HCT116 (cell line): Measurements from ENCODE around the gene CDS1.

Experiments used
- CTCF ChIP-seq, 3 experiments: fragments of 200-600 bp in 1 of 3; sonication (generic) in 1 of 3; IDR thresholded peaks in 2 of 3; conservative IDR thresholded peaks in 1 of 3; 2 replicates each; pipeline ENCODE4 v1.5.1; 2012 to 2017; ENCODE audit warnings: low read depth in 2 of 3, low read length in 2 of 3, antibody characterized with exemption in 1 of 3, borderline replicate concordance in 1 of 3, control low read depth in 1 of 3, mild to moderate bottlenecking in 1 of 3, mixed read lengths in 1 of 3, mixed run types in 1 of 3, moderate library complexity in 1 of 3; ENCODE audit not compliant: insufficient read depth in 1 of 3
- FOSL1 ChIP-seq: IDR thresholded peaks from 2 replicates; pipeline ENCODE4 v1.6.1; 2012; ENCODE audit warnings: low read depth
- POLR2A ChIP-seq: IDR thresholded peaks from 2 replicates; pipeline ENCODE4 v1.7.0; 2011; ENCODE audit warnings: borderline replicate concordance; ENCODE audit not compliant: insufficient read depth, insufficient read length; ENCODE audit errors: extremely low read depth
- POLR2AphosphoS5 ChIP-seq: IDR thresholded peaks from 2 replicates; pipeline ENCODE4 v1.6.1; 2011; ENCODE audit warnings: mild to moderate bottlenecking, low read depth, low read length, moderate library complexity
- RAD21 ChIP-seq: IDR thresholded peaks from 2 replicates; pipeline ENCODE4 v1.6.1; 2012; ENCODE audit warnings: low read depth, mild to moderate bottlenecking
- REST ChIP-seq: IDR thresholded peaks from 2 replicates; pipeline ENCODE4 v1.6.1; 2012; ENCODE audit warnings: low read depth

- TF ChIP-seq CTCF (IDR thresholded peaks at IDR 0.05 in 2 of 3, conservative IDR thresholded peaks at IDR 0.05 in 1 of 3; ENCODE audit: borderline replicate concordance in 1 of 3, insufficient read depth in 1 of 3, low read depth in 2 of 3, low read length in 2 of 3) (no peak), RAD21 (no peak), FOSL1 (no peak), POLR2AphosphoS5 (no peak), POLR2A (no peak), REST (no peak)
These were observed 64.5 kb downstream of the CDS1 start for GRCh38 chr4:84647312-84647884.
